ENCODE measurements around the gene KIDINS220.

The KIDINS220 gene

DNA sequence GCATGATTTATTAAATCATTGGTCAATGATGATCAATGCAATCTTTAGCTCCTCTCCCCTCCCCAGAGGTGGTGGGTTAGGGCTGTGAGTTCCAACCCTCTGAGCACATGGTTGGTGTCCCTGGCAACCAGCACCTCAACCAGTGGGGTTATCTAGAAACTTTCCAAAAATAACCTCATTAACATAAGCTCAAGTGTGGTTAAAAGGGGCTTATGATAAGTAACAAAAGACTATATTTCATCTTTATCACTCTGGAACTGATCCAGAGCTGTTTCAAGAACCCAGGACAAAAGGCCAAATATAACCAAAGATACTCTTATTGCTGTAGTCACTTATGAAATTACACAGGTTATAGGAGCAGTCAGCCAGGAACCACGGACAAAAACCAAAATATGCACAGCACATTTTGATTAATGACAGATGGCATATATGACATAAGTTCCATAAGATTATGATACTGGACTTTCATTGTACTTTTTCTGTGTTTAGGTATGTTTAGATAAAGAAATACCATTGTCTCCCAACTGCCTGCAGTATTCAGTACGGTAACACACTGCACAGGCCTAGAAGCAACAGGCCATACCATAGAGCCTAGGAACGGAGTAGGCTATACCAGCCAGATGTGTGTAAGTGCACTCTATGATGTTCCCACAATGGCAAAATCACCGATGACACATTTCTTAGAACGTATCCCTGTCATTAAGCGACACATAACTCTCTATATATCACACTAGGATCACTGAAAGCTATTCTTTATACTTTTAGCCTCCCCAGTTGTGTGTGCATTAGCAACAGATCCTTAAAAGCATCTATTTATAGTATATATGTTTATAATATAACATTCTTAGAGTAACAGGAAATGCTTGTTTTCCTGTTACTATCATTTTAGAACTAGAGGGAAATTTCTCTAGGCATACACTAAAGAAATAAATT is 31.9 kb downstream of the KIDINS220 start:
- no peak for DNase-seq (ENCODE audit: low read depth in 1 of 2, low spot score in 1 of 2)

DNA sequence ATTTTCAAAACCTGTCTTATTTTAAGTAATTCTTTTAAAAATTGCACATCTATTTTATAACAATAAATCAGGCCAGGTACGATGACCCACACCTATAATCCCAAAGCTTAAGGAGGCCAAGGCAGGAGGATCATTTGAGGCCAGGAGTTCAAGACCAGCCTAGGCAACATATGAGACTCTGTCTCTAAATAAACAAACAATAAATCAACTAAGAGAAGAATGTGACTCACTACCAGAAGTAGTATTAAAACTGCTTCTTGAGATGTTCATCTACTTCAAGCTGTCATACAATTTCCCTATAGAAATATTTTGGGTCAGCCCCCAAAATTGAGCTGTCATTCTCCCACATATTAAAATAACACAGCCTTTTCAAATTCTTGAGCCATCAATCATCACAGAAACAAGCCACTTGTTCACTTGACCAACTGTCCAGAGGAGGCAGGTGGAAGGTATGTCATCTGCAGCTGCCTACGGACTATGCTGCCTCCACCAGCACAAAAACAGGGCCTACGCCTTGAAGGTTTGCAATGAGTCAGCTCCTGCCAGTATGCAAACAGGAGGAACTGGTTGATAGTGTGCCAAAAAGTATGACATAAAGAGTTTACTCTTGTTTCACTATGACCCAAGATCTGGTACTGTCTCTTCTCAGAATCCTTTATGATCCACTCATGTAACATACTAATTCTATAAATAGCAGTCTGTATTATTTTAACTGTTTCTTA is 33.6 kb downstream of the KIDINS220 start:
- DNase-seq (ENCODE audit: low read depth in 1 of 2, low spot score in 1 of 2) = peak in 1 of 2 donors; percentile 4

DNA sequence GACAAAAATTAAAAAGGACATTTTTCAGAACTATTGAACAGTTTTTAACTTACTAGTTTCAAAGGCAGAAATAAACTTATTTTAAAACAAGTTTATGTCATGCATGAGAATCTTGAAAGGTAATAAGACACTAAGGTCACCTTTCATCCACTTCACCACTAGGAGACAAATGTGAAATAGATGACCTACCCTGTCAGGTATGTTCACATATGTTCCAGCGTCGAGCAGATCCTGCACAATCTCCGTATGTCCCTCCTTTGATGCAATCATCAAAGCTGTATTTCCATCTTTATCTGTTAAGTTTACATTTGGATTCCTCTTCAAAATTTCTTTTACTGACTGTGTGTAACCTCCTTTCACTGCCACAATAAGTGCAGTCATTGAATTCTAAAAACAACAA is 34.7 kb downstream of the KIDINS220 start:
- DNase-seq (ENCODE audit: low read depth in 1 of 2, low spot score in 1 of 2) = no peak

DNA sequence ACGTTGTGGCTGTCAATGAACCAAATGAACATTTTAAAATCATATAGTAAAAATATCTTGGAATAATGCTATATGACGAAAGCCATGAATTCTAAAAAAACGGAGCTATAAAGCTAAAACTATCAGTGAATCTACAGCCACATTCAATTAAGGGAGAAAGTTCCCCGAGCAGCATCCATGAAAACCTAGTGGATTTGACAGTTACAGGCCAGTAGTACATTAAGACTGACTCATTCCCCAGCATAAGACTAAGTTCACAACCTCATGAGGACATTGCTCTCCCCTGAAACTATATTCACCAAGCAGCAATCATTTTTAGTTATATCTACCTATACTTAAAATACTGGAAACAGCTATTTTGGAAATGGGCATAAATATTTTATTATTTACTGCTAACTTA is 36.6 kb downstream of the KIDINS220 start:
- DNase-seq (ENCODE audit: low read depth in 1 of 2, low spot score in 1 of 2) = no peak

DNA sequence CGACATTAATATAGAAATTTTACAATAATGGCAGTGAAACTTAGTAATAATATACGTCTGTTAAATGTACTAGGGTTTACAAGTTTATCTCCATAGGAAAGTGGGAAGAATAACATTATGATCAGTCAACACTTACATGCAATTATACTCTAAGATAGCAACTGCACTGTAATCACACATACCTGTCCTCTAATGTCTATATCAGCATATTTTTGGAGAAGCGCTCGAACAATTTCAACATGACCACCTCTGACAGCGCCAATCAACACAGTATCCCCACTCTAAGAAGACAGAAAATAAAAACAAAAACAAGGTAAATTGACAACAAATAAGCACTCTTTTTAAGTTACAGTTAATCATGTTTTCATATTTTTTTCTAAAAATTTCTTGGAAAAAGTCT is 37.2 kb downstream of the KIDINS220 start:
- DNase-seq (ENCODE audit: low read depth in 1 of 2, low spot score in 1 of 2) = no peak

DNA sequence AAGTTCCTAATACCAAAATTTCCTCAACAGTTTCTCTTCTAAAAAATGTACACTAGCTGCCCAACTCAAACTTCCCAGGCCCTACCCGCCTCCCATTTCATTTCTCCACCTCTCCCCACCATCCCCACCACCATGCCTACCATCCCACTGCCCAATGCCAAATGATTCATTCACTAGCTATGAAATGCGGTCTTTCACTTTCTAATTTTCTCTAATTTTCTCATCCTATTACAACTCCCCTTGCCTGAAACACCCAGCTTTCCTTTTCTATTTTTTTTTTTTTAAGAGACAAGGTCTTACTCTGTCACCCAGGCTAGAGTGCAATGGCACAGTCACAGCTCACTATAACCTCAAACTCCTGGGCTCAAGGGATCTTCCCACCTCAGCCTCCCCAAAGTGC is 38.4 kb downstream of the KIDINS220 start:
- no peak for DNase-seq (ENCODE audit: low read depth in 1 of 2, low spot score in 1 of 2)

DNA sequence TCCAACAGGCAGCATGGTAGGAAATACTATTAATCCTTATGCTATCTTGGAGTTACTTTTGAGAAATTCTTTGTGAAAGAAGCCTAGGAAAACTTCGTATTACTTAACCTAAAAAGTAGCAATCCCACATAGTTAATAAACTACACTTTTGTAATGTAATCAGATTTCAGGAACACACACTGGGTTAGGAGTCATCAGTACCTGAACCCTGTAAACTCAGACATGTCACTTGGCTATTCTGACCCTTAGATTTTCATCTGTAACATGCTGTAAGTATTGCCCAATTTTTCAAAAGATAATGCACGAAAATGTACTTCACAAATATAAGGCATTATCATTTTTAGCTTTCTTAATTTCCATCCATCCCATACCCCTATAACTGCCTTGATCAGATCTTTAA is 39.0 kb downstream of the KIDINS220 start:
- no peak for DNase-seq (ENCODE audit: low read depth in 1 of 2, low spot score in 1 of 2)

DNA sequence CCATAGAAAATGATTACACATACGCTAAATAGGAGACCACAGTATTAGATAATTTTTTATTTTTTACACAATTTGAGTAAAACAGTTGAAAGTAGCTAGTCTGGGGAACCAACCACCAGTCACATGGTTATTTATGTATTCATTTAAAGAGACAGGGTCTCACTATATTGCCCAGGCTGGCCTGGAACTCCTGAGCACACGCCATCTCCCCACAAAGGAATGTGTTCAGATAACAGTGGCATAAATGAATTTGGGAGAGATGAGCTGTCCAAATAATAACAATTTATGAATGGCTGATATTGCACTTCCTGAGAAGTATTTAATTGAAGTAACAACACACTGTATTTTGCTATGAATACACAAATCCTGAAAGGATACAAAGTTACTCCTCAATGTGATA is 39.7 kb downstream of the KIDINS220 start:
- DNase-seq (ENCODE audit: low read depth in 1 of 2, low spot score in 1 of 2) = no peak

DNA sequence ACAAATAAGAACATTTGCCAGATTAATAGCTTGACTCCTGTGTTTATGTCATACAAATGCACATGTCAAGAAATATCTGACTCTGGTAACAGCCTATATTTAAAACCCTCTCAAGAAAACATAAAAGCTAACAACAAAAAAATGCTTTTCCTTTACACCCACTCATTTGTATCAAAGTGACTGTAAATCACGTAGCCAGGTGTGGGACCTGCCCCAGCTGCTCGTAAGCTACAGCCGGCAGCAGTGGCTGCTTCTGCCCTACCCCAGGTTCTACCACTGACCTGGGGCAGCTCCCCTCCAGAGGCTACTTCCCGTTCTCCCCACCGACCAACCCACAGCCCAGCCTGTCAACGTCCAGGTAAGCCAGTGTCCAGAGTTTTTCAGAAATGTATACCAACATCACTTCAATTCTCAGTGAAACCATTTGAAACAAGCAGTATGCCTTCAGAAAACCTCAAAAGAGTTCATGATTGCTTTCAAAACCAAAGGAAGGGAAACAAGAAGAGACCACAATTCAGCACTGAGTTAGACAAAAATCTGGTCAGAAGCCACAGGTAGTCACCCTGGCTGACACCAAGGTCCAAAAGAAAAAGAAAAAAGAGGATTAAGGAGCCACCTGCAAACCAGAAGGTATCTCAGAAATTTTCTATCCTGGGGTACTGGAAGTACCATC is 40.4 kb downstream of the KIDINS220 start:
- no peak for DNase-seq (ENCODE audit: low read depth in 1 of 2, low spot score in 1 of 2)

DNA sequence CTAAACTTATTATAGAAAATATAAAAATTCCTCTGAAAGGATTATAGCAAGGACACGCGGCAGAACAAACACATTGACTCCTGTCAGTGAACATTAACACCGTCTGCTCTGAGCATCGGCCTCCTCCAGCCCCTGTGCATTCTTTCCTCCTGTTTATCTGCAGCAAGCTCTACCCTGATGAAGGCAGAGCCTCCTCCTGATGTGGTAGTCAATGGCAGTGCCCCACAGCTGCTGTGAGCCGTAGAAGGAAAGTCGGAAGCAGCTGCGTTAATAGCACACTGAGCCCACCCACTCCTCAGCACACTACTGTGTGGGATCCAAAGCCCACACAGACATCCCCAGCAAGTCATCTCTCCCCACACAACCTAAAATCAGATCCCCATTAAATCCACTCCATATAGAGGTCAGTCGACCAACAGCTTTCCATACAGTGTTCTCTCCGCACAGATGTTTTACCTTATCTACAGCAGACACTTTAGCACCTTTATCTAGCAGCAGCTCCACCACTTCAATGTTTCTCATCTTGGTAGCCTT is 41.0 kb downstream of the KIDINS220 start:
- no peak for DNase-seq (ENCODE audit: low read depth in 1 of 2, low spot score in 1 of 2)

DNA sequence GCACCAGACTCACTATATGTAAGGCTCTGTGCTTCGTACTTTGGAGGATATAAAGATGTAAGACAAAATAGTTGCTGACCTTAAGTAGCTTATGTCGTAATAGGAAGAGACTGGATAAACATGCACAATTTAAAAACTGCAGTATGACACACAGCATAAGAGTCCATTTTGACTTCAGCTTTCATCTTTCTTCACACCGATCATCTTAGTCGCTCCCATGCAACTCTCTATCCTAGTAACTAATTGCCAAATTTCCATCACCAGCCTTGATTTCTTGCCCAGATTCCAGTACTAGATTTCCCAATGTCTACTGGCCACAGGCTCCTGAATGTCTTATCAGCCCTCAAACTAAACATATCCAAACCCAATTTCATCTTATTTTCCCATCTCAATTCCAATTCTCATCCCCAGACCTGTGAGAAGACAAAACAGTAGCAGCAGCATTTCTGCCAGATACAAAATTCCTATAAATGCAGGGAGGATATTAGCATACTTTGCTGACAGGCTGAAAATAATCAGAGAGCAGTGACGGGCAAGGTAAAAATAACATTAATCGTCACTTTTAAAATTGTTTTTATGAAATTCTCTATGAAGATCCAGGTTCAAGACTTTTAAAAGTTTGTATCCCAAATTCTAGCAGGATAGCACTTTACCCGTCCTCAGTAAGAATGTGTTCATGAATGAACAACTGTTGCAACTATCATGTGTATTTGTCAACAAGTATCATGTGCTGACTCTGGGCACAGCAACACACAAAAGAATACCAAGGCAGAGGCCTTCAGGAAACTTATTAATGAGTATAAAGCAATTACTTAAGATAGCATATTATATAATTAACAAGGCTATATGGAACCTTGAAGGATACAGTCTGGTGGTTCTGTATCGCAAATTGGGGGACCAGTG is 42.2 kb downstream of the KIDINS220 start:
- DNase-seq (ENCODE audit: low read depth in 1 of 2, low spot score in 1 of 2) = no peak

DNA sequence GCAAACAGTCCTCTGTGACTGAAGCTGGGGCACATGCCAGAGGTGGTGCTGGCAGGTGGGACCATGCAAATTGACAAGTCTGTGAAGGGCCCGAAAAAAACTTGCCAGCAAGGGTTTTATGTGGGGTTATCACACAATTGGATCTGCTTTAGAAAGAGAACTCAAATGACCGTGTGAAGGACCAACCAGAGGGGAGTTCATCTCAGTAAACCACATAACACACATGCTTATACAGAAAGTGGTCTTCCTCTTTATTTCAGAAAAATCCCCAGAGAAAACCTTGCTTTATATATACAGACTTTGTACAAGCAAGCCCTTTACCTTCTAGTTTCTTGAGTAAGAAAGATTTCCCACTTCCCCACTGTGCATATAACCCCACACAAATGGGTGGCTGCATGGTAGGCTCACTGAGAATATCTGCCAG is 46.7 kb downstream of the KIDINS220 start:
- DNase-seq (ENCODE audit: low read depth in 1 of 2, low spot score in 1 of 2) = no peak

DNA sequence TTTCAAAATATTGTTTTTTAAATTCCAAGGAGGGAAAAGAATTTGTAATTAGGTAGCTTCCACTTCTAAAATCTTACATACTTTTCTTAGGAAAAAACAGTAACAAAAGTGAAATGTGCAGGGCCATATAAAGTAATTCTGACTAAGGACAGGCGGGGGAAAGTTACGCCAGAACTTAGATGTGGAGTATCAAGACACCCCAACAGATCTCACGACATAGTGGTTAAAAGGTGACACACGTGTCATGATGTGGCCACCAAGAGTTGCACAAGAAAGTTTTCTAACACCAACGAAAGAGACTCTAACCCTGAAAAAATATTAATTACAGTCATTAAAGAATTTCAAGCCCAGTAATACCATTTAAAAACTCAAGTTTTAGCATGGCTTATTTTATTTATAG is 51.0 kb downstream of the KIDINS220 start:
- no peak for DNase-seq (ENCODE audit: low read depth in 1 of 2, low spot score in 1 of 2)

DNA sequence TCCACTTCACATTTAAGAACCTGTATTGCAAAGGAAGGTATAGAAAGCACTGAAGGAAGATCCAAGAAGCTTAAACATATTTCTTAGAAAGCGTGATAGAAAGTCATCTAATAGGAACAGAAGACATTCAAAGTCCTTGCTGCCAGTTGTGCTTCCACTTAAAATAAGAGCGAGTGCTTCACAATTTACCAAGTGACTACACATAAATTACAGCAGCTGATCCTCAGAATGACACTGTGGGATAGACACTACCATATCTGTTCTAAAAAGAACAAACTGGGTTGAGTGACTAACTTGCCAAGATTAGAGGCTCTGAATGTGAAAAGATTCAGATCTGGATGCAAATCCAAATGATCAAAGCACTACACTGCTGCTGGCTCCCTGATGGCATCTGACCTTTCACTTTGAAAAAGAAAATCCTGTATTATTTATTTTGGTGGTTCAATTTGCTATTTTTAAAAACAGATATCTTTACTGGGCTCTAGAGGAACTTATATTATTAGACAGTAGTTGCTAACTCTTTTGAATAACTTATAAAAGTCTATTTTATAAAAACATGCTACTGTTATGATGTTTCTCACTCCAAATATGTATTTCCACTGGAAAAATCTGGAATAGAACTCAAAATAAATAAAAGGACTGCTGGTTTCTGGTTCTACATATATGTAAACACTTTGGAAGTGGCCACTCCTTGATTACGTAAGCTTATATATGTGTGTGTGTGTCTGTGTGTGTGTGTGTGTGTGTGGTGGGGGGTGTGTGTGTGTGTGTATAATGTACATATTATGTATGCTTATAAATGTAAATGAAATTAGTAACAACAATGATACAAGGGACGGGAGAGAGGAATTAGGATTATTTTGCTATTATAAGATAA is 57.4 kb downstream of the KIDINS220 start:
- DNase-seq (ENCODE audit: low read depth in 1 of 2, low spot score in 1 of 2) = no peak

DNA sequence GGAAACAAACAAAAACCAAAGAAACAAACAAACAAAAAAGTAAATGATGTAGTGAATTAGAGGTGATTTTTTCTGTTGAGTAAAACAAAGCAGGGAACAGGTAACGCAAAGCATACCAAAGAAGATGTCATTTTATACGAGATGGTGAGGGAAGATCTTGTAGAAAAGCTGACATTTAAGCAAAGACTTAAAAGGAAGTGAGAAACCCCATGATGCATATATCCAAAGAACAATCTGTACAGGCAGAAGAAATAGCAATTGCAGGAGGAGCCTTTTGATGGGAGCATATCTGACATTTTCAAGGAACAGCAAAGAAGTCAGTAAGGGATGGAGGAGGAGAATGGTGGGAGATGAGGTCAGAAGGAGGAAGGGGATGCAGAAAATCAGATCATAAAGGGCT is 63.0 kb downstream of the KIDINS220 start:
- DNase-seq (ENCODE audit: low read depth in 1 of 2, low spot score in 1 of 2) = no peak

DNA sequence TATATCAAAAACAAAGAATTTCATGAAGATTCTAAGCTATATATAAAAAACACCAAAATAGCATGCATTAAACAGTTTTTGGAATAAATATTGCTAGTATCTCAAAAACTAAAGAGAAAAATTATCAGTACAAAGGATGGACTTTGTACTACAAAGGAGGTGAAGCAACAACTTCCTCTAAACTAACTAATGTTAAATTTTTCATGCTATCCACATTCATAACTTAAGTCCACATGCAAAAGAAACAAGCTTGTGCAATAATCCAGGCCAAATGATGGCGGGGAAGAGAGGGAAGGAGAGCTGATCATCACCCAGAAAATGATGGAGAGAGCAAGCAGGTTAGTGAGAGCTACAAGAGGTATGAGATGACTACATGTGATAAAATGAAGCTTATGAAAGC is 70.1 kb downstream of the KIDINS220 start:
- no peak for DNase-seq (ENCODE audit: low read depth in 1 of 2, low spot score in 1 of 2)

DNA sequence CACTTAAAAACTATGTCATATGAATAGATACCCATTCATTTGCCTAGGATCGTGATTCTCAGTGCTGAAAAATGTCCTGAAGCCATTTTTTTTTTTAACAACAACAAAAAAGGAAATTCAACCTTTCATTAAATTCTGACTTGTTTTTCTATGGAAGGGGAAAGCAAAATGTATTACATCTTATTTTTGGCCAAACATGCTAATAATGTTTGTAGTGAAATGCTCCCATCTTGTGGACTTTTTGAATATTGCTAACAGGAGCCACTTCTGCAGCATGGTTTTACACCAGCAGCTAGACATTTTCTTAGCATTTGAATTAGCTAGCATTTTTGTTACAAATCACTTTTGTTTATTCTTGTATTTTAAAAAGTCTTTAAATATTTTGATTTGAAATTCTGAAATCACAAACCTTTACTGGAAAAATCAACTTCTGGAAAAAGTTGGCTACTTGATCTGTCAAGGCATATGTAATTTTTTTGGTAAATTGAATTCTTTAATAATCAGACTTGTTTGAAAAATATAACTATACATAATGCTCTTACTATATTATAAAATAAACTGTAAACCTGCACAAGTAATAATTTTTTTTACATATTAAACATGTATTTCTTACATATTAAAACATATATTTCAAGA is 75.8 kb downstream of the KIDINS220 start:
- no peak for DNase-seq (ENCODE audit: low read depth in 1 of 2, low spot score in 1 of 2)

DNA sequence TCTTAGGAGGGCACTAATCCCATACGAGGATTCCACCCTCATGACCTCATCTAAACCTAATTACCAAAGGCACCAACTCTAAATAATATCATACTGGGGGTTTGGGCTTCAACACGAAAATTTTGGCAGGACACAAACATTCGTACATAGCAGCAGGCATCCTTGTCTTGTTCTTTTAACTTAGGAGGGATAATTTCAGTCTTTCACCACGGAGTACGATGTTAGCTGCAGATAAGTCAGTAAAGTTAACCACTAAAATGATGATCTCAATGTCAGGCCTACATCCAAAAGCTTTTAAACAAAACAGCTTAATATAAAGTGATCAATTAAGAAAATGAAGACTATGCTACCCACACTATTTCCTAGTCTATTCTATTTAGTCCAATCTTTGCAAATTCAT is 80.7 kb downstream of the KIDINS220 start:
- no peak for DNase-seq (ENCODE audit: low read depth in 1 of 2, low spot score in 1 of 2)

DNA sequence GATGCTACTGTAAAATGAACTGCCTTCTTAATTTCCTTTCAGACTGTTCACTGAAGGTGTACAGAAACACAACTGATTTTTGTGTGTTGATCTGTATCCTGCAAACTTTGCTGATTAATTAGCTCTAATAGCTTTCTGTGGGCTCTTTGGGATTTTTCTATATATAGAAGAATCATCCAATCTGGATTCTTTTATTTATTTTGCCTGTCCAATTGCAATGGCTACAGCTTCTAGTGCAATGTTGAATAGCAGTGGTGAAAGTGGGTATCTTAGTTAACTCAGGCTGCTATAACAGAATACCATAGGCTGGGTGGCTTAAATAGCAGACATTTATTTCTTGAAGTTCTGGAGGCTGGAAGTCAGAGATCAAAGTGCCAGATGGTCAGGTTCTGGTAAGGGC is 81.2 kb downstream of the KIDINS220 start:
- no peak for DNase-seq (ENCODE audit: low read depth in 1 of 2, low spot score in 1 of 2)
